Lower lobe of right lung (tissue), 2 donors: ENCODE results near the gene CDKN1A. TPM values are rescaled to one million over a fixed set of nuclear protein-coding genes. Genes with fewer than 3 reads are reported as not detected.
A peak's percentile ranks its signal among the peaks of the same experiment; 100 is the strongest.

Experiments
- ATAC-seq, 2 donors: fragments of 200-7000 bp; cut with Tn5 transposase; one replicate each; pipeline ENCODE4 v1.9.1; 2020 to 2022; ENCODE audit warnings: mild to moderate bottlenecking in 2 of 2, moderate library complexity in 2 of 2
- DNase-seq: peaks from one replicate; pipeline ENCODE4 v3.0.0-alpha.2; 2020
- H3K27ac ChIP-seq: fragments of 200-600 bp; one replicate; pipeline ENCODE4 v1.8.0; 2022
- H3K27me3 ChIP-seq: fragments of 200-600 bp; one replicate; pipeline ENCODE4 v1.8.0; 2022; ENCODE audit warnings: low read depth
- H3K36me3 ChIP-seq: fragments of 200-600 bp; one replicate; pipeline ENCODE4 v1.8.0; 2022; ENCODE audit warnings: mild to moderate bottlenecking
- H3K4me1 ChIP-seq: fragments of 200-600 bp; one replicate; pipeline ENCODE4 v1.8.0; 2022
- H3K4me3 ChIP-seq: fragments of 200-600 bp; one replicate; pipeline ENCODE4 v1.8.0; 2022; ENCODE audit warnings: mild to moderate bottlenecking
- H3K9me3 ChIP-seq: fragments of 200-600 bp; one replicate; pipeline ENCODE4 v1.8.0; 2022
- intact Hi-C: fragments of 100-400 bp; cut with DNase I; formaldehyde crosslinking; loops from one replicate; pipeline ENCODE4 v1.11.0; 2022
- total RNA-seq: library from RNA; stranded (reverse); fragmentation: NEBNext Ultra II Directional; extraction: Animal tissue kit (Norgen Biotek cat#: 25700); gene quantifications from one replicate; pipeline ENCODE4 v1.2.1, GENCODE V29; 2021
- TF ChIP-seq, protein P1 (sequence below): fragments of 200-600 bp; IDR thresholded peaks from one replicate; pipeline ENCODE4 v1.8.0; 2022; ENCODE audit warnings: antibody characterized with exemption, mild to moderate bottlenecking
- donor health status: DM: no; HTN: yes; CAD: no; lungs with severe emphysema.

CDKN1A gene
- total RNA-seq, 1 donor from 2014 or later = 71.0 TPM

GRCh38 chr6:36641543-36641942 is 37.0 kb upstream of the CDKN1A start:
- DNase-seq (no peak), ATAC-seq (no peak)
- TF ChIP-seq, protein P1, sequence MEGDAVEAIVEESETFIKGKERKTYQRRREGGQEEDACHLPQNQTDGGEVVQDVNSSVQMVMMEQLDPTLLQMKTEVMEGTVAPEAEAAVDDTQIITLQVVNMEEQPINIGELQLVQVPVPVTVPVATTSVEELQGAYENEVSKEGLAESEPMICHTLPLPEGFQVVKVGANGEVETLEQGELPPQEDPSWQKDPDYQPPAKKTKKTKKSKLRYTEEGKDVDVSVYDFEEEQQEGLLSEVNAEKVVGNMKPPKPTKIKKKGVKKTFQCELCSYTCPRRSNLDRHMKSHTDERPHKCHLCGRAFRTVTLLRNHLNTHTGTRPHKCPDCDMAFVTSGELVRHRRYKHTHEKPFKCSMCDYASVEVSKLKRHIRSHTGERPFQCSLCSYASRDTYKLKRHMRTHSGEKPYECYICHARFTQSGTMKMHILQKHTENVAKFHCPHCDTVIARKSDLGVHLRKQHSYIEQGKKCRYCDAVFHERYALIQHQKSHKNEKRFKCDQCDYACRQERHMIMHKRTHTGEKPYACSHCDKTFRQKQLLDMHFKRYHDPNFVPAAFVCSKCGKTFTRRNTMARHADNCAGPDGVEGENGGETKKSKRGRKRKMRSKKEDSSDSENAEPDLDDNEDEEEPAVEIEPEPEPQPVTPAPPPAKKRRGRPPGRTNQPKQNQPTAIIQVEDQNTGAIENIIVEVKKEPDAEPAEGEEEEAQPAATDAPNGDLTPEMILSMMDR = no peak
- Histone ChIP-seq H3K4me1 (peaks cover 13% of the 10 kb centered on the region), H3K36me3 (no peaks in the 10 kb centered on the region), H3K9me3 (no peaks in the 10 kb centered on the region), H3K27me3 (no peaks in the 10 kb centered on the region), H3K27ac (no peak overlapping the region), H3K4me3 (no peak overlapping the region)
- intact Hi-C loops = no loop called here

GRCh38 chr6:36642913-36643817 is 35.3 kb upstream of the CDKN1A start:
- peak; percentile 58 for DNase-seq
- ATAC-seq = peak; percentile 66 to 71
- TF ChIP-seq, protein P1 = no peak

DNA sequence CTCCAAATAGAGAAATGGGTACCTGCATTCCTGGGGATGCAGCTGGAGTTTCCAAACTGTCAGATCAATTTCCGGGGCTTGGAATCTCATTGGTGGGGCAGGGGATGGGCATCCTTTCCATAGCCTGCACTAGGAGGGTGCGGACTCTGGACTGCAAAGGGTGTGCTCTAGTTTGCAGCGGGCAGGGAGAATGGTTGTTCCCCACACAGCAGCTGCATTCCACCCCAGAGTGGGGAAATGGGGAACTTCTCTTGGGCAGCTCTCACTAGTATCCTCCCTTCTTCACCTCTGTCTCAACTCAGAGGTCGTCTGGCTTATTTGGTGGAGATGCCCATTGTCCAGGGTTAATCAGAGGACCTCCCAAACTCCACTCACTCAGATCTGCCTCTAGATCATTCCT is 34.5 kb upstream of the CDKN1A start:
- Histone ChIP-seq H3K9me3 (no peaks in the 10 kb centered on the region), H3K27ac (no peak overlapping the region), H3K4me3 (no peak overlapping the region), H3K36me3 (no peaks in the 10 kb centered on the region), H3K27me3 (no peaks in the 10 kb centered on the region), H3K4me1 (peaks cover 13% of the 10 kb centered on the region)
- peak; percentile 49 to 52 for ATAC-seq
- DNase-seq = no peak
- intact Hi-C loops = no loop called here
- TF ChIP-seq, protein P1 = no peak

More at GRCh38 chr6:36642913-36643817, 35.3 kb upstream of the CDKN1A start:
- Histone ChIP-seq H3K9me3 (no peaks in the 10 kb centered on the region), H3K27me3 (no peaks in the 10 kb centered on the region), H3K4me3 (no peak overlapping the region), H3K36me3 (no peaks in the 10 kb centered on the region), H3K27ac (no peak overlapping the region), H3K4me1 (peaks cover 13% of the 10 kb centered on the region)
- intact Hi-C loops = no loop called here

- Histone ChIP-seq H3K9me3 (no peaks in the 10 kb centered on the region), H3K4me3 (no peak overlapping the region), H3K4me1 (peaks cover 24% of the 10 kb centered on the region), H3K36me3 (no peaks in the 10 kb centered on the region), H3K27ac (no peak overlapping the region), H3K27me3 (no peaks in the 10 kb centered on the region)
- TF ChIP-seq, protein P1 = no peak
- no peak for DNase-seq
- no peak for ATAC-seq
- intact Hi-C loops = no loop called here
Observed at GRCh38 chr6:36649086-36649485, 29.4 kb upstream of the CDKN1A start.

DNA sequence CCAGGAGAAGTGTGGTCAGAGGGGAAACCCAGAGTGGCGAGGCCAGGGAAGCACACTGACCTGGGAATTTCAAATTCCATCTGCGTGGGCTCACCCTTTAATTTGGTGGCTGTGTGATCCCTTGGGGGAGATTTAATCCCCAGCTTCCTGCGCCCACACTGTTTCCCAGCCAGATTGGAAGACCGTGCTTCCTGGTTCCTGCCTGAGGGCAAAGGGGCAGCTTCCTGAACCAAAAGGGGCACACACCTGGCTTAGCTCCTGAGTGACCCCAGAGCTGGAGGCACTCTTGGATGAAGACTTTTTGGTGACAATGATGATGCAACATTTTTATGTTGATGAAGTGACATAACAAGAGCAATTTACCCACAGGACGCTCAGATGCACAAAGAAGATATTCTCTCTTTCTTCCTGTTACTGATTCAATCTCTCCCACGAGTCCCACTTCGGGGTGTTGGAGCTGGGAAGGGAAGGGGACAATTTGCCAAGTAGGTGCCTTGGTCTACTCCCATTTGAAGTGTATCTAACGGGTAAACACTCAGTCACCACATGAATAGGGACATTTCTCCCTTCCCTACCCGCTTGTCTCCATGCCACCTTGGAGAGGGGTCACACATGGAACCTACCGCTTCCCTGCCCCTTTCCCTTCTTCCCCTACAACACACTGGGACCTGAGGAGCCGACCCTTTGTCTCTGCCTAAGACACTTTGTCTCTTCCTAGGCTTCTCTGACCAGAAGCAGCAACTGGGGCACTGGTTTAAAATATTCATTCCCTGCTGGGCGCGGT is 28.6 kb upstream of the CDKN1A start:
- no peak overlapping the region for H3K4me3 ChIP-seq
- no peak overlapping the region for H3K27ac ChIP-seq
- TF ChIP-seq, protein P1 = no peak
- peaks cover 24% of the 10 kb centered on the region for H3K4me1 ChIP-seq
- DNase-seq (no peak), ATAC-seq (no peak)
- H3K36me3 ChIP-seq = no peaks in the 10 kb centered on the region
- intact Hi-C loops = no loop called here
- no peaks in the 10 kb centered on the region for H3K27me3 ChIP-seq
- H3K9me3 ChIP-seq = no peaks in the 10 kb centered on the region
